H1 (cell line): ENCODE data around the gene SCFD1. TPM values are rescaled to one million over a fixed set of nuclear protein-coding genes. Genes with fewer than 3 reads are reported as not detected.

ENCODE experiments used
- CTCF ChIA-PET: fragments of 300-600 bp; sonication (Branson Sonifier 250); formaldehyde crosslinking; loops from one replicate; lab custom pipeline; 2021; ENCODE audit not compliant: partially characterized antibody; lab: Charles Lee
- POLR2A ChIA-PET: fragments of 300-600 bp; sonication (Branson Sonifier 250); formaldehyde crosslinking; loops from one replicate; lab custom pipeline; 2021; ENCODE audit warnings: inconsistent platforms; ENCODE audit not compliant: partially characterized antibody; lab: Charles Lee
- DNase-seq, 2 experiments: peaks; one replicate each; pipeline versions ENCODE4 v3.0.0 to v3.0.0-alpha.2; 2010 to 2022; ENCODE audit warnings: low spot score in 2 of 2, low read depth in 1 of 2, mixed read lengths in 1 of 2
- FAIRE-seq: peaks from 2 replicates; lab custom pipeline; 2011; peaks lifted over from hg19 to GRCh38; lab: Jason Lieb, UNC
- H2AFZ ChIP-seq: 2 replicates; pipeline ENCODE4 v1.8.1; 2012; ENCODE audit warnings: low read length, inconsistent platforms
- H2AK5ac ChIP-seq: 2 replicates; pipeline ENCODE4 v1.6.1; 2013; ENCODE audit warnings: low read depth, low read length
- H2BK120ac ChIP-seq: replicated peaks from 2 replicates; pipeline ENCODE3; 2013; ENCODE audit warnings: low read depth, low read length, inconsistent platforms
- H2BK12ac ChIP-seq: 2 replicates; pipeline ENCODE4 v1.6.1; 2013; ENCODE audit warnings: low read depth, low read length
- H2BK15ac ChIP-seq: 2 replicates; pipeline ENCODE4 v1.6.1; 2013; ENCODE audit warnings: low read length
- H2BK20ac ChIP-seq: 2 replicates; pipeline ENCODE4 v1.6.1; 2013; ENCODE audit warnings: low read length
- H2BK5ac ChIP-seq: 2 replicates; pipeline ENCODE4 v1.6.1; 2013; ENCODE audit warnings: low read depth, low read length
- H3K14ac ChIP-seq: 2 replicates; pipeline ENCODE4 v1.6.1; 2013; ENCODE audit warnings: inconsistent platforms; ENCODE audit not compliant: insufficient read length
- H3K18ac ChIP-seq: 2 replicates; pipeline ENCODE4 v1.6.1; 2013; ENCODE audit warnings: low read length; ENCODE audit errors: extremely low read depth
- H3K23ac ChIP-seq: 2 replicates; pipeline ENCODE4 v1.6.1; 2013; ENCODE audit warnings: inconsistent platforms; ENCODE audit not compliant: insufficient read length
- H3K23me2 ChIP-seq: 2 replicates; pipeline ENCODE4 v1.6.1; 2013; ENCODE audit warnings: low read depth, low read length
- H3K27ac ChIP-seq: 2 replicates; pipeline ENCODE4 v1.6.1; 2011; ENCODE audit warnings: low read depth, low read length, inconsistent platforms
- H3K27me3 ChIP-seq, 4 experiments: replicated peaks in 1 of 4; 1 replicate in 1 of 4; 2 replicates in 3 of 4; pipeline versions ENCODE4 v1.6.1 to v1.8.1; 2011 to 2013; ENCODE audit warnings: low read length in 3 of 4, mild to moderate bottlenecking in 3 of 4, inconsistent platforms in 2 of 4, mixed read lengths in 2 of 4, moderate library complexity in 1 of 4; ENCODE audit not compliant: control insufficient read depth in 3 of 4, insufficient read depth in 3 of 4; ENCODE audit errors: extremely low read depth in 1 of 4
- H3K36me3 ChIP-seq, 4 experiments: 2 replicates each; pipeline versions ENCODE4 v1.6.1 to v1.8.1; 2011 to 2013; ENCODE audit warnings: mild to moderate bottlenecking in 4 of 4, low read length in 3 of 4, moderate library complexity in 2 of 4, control low read depth in 1 of 4, inconsistent platforms in 1 of 4; ENCODE audit not compliant: insufficient read depth in 4 of 4, control insufficient read depth in 2 of 4
- H3K4ac ChIP-seq: replicated peaks from 2 replicates; pipeline ENCODE3; 2013; ENCODE audit warnings: low read length, low read depth, mixed read lengths, inconsistent platforms; ENCODE audit not compliant: insufficient read length
- H3K4me1 ChIP-seq, 4 experiments: replicated peaks in 1 of 4; 1 replicate in 1 of 4; 2 replicates in 3 of 4; pipeline versions ENCODE4 v1.6.1 to v1.8.1; 2011 to 2013; ENCODE audit warnings: low read length in 3 of 4, inconsistent platforms in 2 of 4, mixed read lengths in 1 of 4; ENCODE audit not compliant: insufficient read depth in 4 of 4, control insufficient read depth in 3 of 4
- H3K4me2 ChIP-seq, 2 experiments: 2 replicates each; pipeline versions ENCODE4 v1.6.1 to v1.8.1; 2011 to 2013; ENCODE audit warnings: low read depth in 2 of 2, low read length in 2 of 2, control low read depth in 1 of 2, inconsistent platforms in 1 of 2, mild to moderate bottlenecking in 1 of 2; ENCODE audit not compliant: insufficient read depth in 1 of 2
- H3K4me3 ChIP-seq, 4 experiments: fragments of 200-600, 300-600 bp in 1 of 4; sonication (generic), shearing (Covaris generic), sonication (Bioruptor Twin) in 1 of 4; 2 replicates each; pipeline versions ENCODE4 v1.5.1 to v1.8.1; 2011 to 2016; ENCODE audit warnings: low read length in 4 of 4, low read depth in 3 of 4, control low read depth in 2 of 4, inconsistent platforms in 2 of 4, mild to moderate bottlenecking in 2 of 4, mixed read lengths in 1 of 4, moderate library complexity in 1 of 4; ENCODE audit not compliant: insufficient read depth in 2 of 4; ENCODE audit errors: extremely low read depth in 1 of 4
- H3K56ac ChIP-seq: replicated peaks from 2 replicates; pipeline ENCODE3; 2013; ENCODE audit warnings: low read depth, mild to moderate bottlenecking, mixed read lengths, low read length, inconsistent platforms; ENCODE audit not compliant: insufficient read length
- H3K79me1 ChIP-seq: 2 replicates; pipeline ENCODE4 v1.6.1; 2013; ENCODE audit warnings: low read depth, low read length, control low read depth
- H3K79me2 ChIP-seq, 2 experiments: 2 replicates each; pipeline versions ENCODE4 v1.6.1 to v1.8.1; 2012 to 2013; ENCODE audit warnings: low read length in 2 of 2, mild to moderate bottlenecking in 2 of 2, inconsistent platforms in 1 of 2; ENCODE audit not compliant: insufficient read depth in 2 of 2, control insufficient read depth in 1 of 2
- H3K9ac ChIP-seq, 4 experiments: replicated peaks in 1 of 4; 1 replicate in 1 of 4; 2 replicates in 3 of 4; pipeline versions ENCODE4 v1.6.1 to v1.8.1; 2011 to 2013; ENCODE audit warnings: low read depth in 3 of 4, low read length in 3 of 4, control low read depth in 2 of 4, mild to moderate bottlenecking in 2 of 4, moderate library complexity in 2 of 4, inconsistent platforms in 1 of 4; ENCODE audit errors: extremely low read depth in 1 of 4
- H3K9me3 ChIP-seq, 2 experiments: 2 replicates each; pipeline versions ENCODE4 v1.6.1 to v1.8.1; 2012 to 2013; ENCODE audit warnings: mild to moderate bottlenecking in 2 of 2, moderate library complexity in 2 of 2, control low read depth in 1 of 2, inconsistent platforms in 1 of 2, low read depth in 1 of 2, low read length in 1 of 2, mixed read lengths in 1 of 2; ENCODE audit not compliant: insufficient read depth in 2 of 2
- H4K20me1 ChIP-seq, 2 experiments: replicated peaks in 1 of 2; 2 replicates each; pipeline versions ENCODE3 to v1.8.1; 2011 to 2013; ENCODE audit warnings: inconsistent platforms in 2 of 2, low read length in 2 of 2, mild to moderate bottlenecking in 1 of 2; ENCODE audit not compliant: insufficient read depth in 2 of 2, control insufficient read depth in 1 of 2
- H4K5ac ChIP-seq: 2 replicates; pipeline ENCODE4 v1.6.1; 2013; ENCODE audit warnings: low read length, low read depth, mixed read lengths, inconsistent platforms; ENCODE audit not compliant: insufficient read length
- H4K8ac ChIP-seq: 2 replicates; pipeline ENCODE4 v1.8.0; 2013; ENCODE audit warnings: mild to moderate bottlenecking, moderate library complexity, low read length, inconsistent platforms; ENCODE audit not compliant: insufficient read depth; ENCODE audit errors: extremely low read depth
- H4K91ac ChIP-seq: replicated peaks from 2 replicates; pipeline ENCODE3; 2013; ENCODE audit warnings: low read length, mixed read lengths, inconsistent platforms; ENCODE audit not compliant: insufficient read length
- ASH2L ChIP-seq: fragments of 200-600, 300-600 bp; sonication (generic); IDR thresholded peaks from one replicate; pipeline ENCODE4 v1.7.1; 2017; ENCODE audit warnings: low read length
- BCL11A ChIP-seq, 2 experiments: IDR thresholded peaks; one replicate each; pipeline ENCODE4 v1.6.1; 2011; ENCODE audit warnings: low read depth in 2 of 2, low read length in 2 of 2, mild to moderate bottlenecking in 2 of 2
- CHD1 ChIP-seq: IDR thresholded peaks from 2 replicates; pipeline ENCODE4 v1.6.1; 2012; ENCODE audit warnings: low read depth, low read length, improper control_type of control experiment
- GABPA ChIP-seq: IDR thresholded peaks from 2 replicates; pipeline ENCODE4 v1.6.1; 2011; ENCODE audit warnings: mild to moderate bottlenecking, low read length, moderate library complexity, borderline replicate concordance; ENCODE audit not compliant: insufficient read depth
- JUND ChIP-seq: IDR thresholded peaks from 2 replicates; pipeline ENCODE4 v1.6.1; 2011; ENCODE audit warnings: mild to moderate bottlenecking, improper control_type of control experiment, low read length
- MAX ChIP-seq: IDR thresholded peaks from 2 replicates; pipeline ENCODE4 v1.6.1; 2012; ENCODE audit warnings: inconsistent platforms
- NRF1 ChIP-seq: IDR thresholded peaks from 2 replicates; pipeline ENCODE4 v1.6.1; 2011; ENCODE audit warnings: mild to moderate bottlenecking, low read depth, low read length, improper control_type of control experiment
- RAD21 ChIP-seq, 2 experiments: IDR thresholded peaks in 1 of 2; conservative IDR thresholded peaks in 1 of 2; 2 replicates each; pipeline ENCODE4 v1.6.1; 2011; ENCODE audit warnings: low read depth in 2 of 2, low read length in 2 of 2, improper control_type of control experiment in 1 of 2, inconsistent platforms in 1 of 2, mild to moderate bottlenecking in 1 of 2, moderate library complexity in 1 of 2
- RXRA ChIP-seq: IDR thresholded peaks from 2 replicates; pipeline ENCODE4 v1.6.1; 2011; ENCODE audit warnings: low read depth, mild to moderate bottlenecking, low read length, moderate library complexity; ENCODE audit not compliant: insufficient read depth
- SIN3A ChIP-seq, 2 experiments: IDR thresholded peaks in 1 of 2; conservative IDR thresholded peaks in 1 of 2; 2 replicates each; pipeline ENCODE4 v1.6.1; 2011 to 2012; ENCODE audit warnings: low read length in 2 of 2, improper control_type of control experiment in 1 of 2, low read depth in 1 of 2, mild to moderate bottlenecking in 1 of 2
- SIRT6 ChIP-seq: IDR thresholded peaks from one replicate; pipeline ENCODE4 v1.7.1; 2012; ENCODE audit warnings: low read length, inconsistent platforms
- TAF1 ChIP-seq: IDR thresholded peaks from 2 replicates; pipeline ENCODE4 v1.6.1; 2011; ENCODE audit warnings: mild to moderate bottlenecking, low read depth, low read length
- polyA plus RNA-seq, 7 experiments: library from polyadenylated mRNA; depleted of rRNA in 3 of 7; stranded (reverse) in 5 of 7; unstranded in 2 of 7; fragments of >200 nt in 5 of 7; fragments of 200-250 nt in 2 of 7; gene quantifications; 1 replicate in 5 of 7; 2 replicates in 1 of 7; 4 replicates in 1 of 7; pipeline versions ENCODE4 v1.2.1 to v1.2.3, GENCODE V29; 2011 to 2013; ENCODE audit warnings: missing spikeins in 2 of 7, mixed read lengths in 2 of 7
- total RNA-seq: library from RNA; stranded (reverse); fragmentation: NEBNext Ultra II Directional; extraction: Animal tissue kit (Norgen Biotek cat#: 25700); gene quantifications from 2 replicates; pipeline ENCODE4 v1.2.1, GENCODE V29; 2021
- TF ChIP-seq, protein P1 (sequence below): IDR thresholded peaks from 2 replicates; pipeline ENCODE4 v1.6.1; 2012; ENCODE audit warnings: low read length, inconsistent platforms

The SCFD1 gene
- total and polyA plus RNA-seq, 2 of the 8 experiments (the other 6 are each of a cell fraction or from before 2014, with no cell fraction given), result 32.8 to 64.5 TPM

GRCh38 chr14:30669594-30669993 lies 47.5 kb downstream of the SCFD1 start:
- CTCF ChIA-PET, result interaction anchor here (1.0 kb wide), 1 partner anchor 13 kb away, joined by 3 read pairs; no protein-coding TSS in a partner anchor
- H3K23ac ChIP-seq, result no peak overlapping the region
- H4K8ac ChIP-seq, result no peak overlapping the region
- POLR2A ChIA-PET, result no interaction called here
- H4K91ac ChIP-seq, result no peak overlapping the region
- no peak overlapping the region for H2BK12ac ChIP-seq
- no peak overlapping the region for H2BK5ac ChIP-seq
- H3K79me2 ChIP-seq, result no peaks in the 10 kb centered on the region
- no peaks in the 10 kb centered on the region for H4K20me1 ChIP-seq
- no peaks in the 10 kb centered on the region for H3K4me1 ChIP-seq
- H2AFZ ChIP-seq, result no peak overlapping the region
- no peak overlapping the region for H3K14ac ChIP-seq
- H4K5ac ChIP-seq, result no peak overlapping the region
- H3K79me1 ChIP-seq, result no peaks in the 10 kb centered on the region
- DNase-seq (no peak), FAIRE-seq (no peak)
- H2BK15ac ChIP-seq, result no peak overlapping the region
- H3K4ac ChIP-seq, result no peak overlapping the region
- no peak overlapping the region for H2AK5ac ChIP-seq
- no peak overlapping the region for H3K27ac ChIP-seq
- no peaks in the 10 kb centered on the region for H3K23me2 ChIP-seq
- no peak overlapping the region for H3K56ac ChIP-seq
- no peak overlapping the region for H3K4me2 ChIP-seq
- no peak overlapping the region for H2BK120ac ChIP-seq
- no peak overlapping the region for H2BK20ac ChIP-seq
- H3K4me3 ChIP-seq, result no peak overlapping the region
- H3K27me3 ChIP-seq, result no peaks in the 10 kb centered on the region
- no peak overlapping the region for H3K18ac ChIP-seq
- no peak overlapping the region for H3K9ac ChIP-seq
- H3K36me3 ChIP-seq, result peaks cover 0 to 19% (median 2%) of the 10 kb centered on the region in 4 experiments; a peak in 3 of 8 replicates
- H3K9me3 ChIP-seq, result no peaks in the 10 kb centered on the region
- no peak for TF ChIP-seq JUND
- TF ChIP-seq SIN3A (conservative IDR thresholded peaks at IDR 0.05 in 1 of 2, IDR thresholded peaks at IDR 0.05 in 1 of 2; ENCODE audit: low read depth in 1 of 2, low read length in 2 of 2), result no peak
- no peak for TF ChIP-seq RXRA
- TF ChIP-seq ASH2L, result no peak
- no peak for TF ChIP-seq GABPA
- TF ChIP-seq RAD21 (IDR thresholded peaks at IDR 0.05 in 1 of 2, conservative IDR thresholded peaks at IDR 0.05 in 1 of 2; ENCODE audit: low read depth in 2 of 2, low read length in 2 of 2), result no peak
- TF ChIP-seq MAX, result no peak
- TF ChIP-seq CHD1, result no peak
- TF ChIP-seq NRF1, result no peak
- no peak for TF ChIP-seq SIRT6
- TF ChIP-seq, protein P1, sequence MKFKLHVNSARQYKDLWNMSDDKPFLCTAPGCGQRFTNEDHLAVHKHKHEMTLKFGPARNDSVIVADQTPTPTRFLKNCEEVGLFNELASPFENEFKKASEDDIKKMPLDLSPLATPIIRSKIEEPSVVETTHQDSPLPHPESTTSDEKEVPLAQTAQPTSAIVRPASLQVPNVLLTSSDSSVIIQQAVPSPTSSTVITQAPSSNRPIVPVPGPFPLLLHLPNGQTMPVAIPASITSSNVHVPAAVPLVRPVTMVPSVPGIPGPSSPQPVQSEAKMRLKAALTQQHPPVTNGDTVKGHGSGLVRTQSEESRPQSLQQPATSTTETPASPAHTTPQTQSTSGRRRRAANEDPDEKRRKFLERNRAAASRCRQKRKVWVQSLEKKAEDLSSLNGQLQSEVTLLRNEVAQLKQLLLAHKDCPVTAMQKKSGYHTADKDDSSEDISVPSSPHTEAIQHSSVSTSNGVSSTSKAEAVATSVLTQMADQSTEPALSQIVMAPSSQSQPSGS, result no peak
- no peak for TF ChIP-seq TAF1
- no peak for TF ChIP-seq BCL11A (IDR thresholded peaks at IDR 0.05; ENCODE audit: low read depth in 2 of 2, low read length in 2 of 2)
